Measurements from ENCODE around the gene NPC1L1.
"Not testable (repeated sequence)": the region's sequence is repeated elsewhere in the genome, so short reads cannot be mapped to it uniquely, and the experiment has no call there.

The NPC1L1 gene

GRCh38 chr7:44565097-44565794 lies 24.1 kb upstream of the NPC1L1 start:
- peak in 1 of 2 donors; percentile 36 for DNase-seq (ENCODE audit: low read depth in 2 of 2)

GRCh38 chr7:44564606-44565005 lies 23.5 kb upstream of the NPC1L1 start:
- DNase-seq (ENCODE audit: low read depth in 2 of 2): no peak

DNA sequence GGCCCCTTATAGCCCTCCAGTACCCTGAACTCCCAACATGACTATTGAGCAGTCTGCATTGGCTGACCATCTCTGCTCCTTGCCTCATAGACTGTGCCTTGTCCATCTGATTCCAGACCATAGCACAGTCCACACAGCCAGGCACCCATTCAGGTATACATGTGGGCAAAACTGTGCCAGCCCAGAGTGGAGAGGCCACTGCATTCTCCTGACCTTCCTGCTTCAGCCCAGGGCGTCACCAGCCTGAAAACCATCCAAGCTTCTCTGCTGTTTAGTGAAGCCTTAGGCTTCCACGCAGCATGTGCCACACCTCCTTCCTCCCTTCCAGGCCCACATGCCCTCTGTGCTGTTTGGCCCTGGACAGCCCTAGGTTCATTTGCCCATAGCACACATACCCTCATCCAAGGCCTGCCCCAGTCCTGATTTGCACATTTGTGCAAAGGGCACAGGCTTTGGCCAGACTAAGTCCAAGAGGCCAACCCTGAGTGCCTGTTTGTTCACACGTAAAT lies 22.1 kb upstream of the NPC1L1 start:
- DNase-seq (ENCODE audit: low read depth in 2 of 2): no peak

DNA sequence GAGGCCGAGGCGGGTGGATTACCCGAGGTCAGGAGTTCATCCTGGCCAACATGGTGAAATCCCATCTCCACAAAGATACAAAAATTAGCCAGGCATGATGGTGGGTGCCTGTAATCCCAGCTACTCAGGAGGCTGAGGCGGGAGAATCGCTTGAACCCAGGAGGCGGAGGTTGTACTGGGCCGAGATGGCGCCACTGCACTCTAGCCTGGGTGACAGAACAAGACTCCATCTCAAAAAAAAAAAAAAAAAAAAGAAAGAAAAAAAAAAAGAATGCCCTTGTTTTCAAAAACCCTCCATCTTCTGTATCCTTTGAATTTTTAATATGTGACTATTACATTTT lies 21.5 kb upstream of the NPC1L1 start:
- not testable (repeated sequence) for DNase-seq (ENCODE audit: low read depth in 2 of 2)

GRCh38 chr7:44561962-44562621 lies 21.0 kb upstream of the NPC1L1 start:
- no peak for DNase-seq (ENCODE audit: low read depth in 2 of 2)

DNA sequence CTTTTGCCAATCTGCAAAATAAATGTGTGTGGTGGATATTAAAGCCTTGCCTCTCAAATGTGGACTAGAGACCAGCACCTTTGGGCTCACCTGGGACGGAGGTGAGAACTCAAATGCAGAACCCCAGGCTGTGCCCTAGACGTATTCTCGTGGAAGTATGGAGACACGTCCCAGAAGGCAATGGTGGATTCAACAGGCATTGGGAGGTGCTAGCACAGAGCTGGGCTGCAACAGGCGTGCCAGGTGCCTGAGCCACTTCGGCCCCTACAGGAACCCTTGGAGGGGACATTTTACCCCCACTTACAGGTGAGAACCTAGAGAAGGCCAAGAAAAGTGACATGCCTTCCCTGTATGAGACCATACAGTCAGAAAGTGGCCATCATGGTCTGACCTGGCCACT lies 20.4 kb upstream of the NPC1L1 start:
- no peak for DNase-seq (ENCODE audit: low read depth in 2 of 2)

DNA sequence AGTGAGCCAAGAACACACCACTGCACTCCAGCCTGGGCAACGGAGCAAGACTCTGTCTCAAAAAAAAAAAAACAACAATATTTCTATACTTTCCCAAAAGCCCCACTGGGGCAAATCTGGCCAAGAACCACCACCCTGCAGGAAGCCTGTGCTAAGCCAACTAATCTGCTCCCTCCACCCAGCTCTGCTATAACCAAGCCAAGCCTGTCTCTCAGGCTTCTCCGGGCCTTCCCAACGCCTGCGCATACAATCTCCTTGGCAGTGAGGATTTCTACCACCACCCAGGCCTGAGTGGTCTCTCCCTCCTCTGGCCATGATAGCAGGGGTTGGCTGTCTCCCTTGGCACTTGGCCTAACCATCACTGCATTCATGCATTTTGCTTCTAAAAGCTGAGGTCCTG lies 18.4 kb upstream of the NPC1L1 start:
- no peak for DNase-seq (ENCODE audit: low read depth in 2 of 2)

DNA sequence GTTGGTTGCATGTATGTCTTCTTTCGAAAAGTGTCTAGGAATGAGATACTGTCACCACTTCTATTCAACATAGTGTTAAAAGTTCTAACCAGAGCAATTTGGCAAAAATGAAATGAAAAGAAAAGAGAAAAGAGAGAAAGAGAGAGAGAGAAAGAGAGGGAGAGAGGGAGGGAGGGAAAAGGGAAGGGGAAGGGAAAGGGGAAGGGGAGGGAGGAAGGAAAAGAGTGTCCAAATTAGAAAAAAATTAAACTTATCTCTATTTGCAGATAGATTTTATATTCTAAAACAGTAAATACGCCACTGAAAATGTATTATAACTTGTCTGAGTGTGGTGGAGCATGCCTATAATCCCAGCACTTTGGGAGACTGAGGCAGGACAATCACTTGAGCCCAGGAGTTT lies 16.4 kb upstream of the NPC1L1 start:
- no peak for DNase-seq (ENCODE audit: low read depth in 2 of 2)

DNA sequence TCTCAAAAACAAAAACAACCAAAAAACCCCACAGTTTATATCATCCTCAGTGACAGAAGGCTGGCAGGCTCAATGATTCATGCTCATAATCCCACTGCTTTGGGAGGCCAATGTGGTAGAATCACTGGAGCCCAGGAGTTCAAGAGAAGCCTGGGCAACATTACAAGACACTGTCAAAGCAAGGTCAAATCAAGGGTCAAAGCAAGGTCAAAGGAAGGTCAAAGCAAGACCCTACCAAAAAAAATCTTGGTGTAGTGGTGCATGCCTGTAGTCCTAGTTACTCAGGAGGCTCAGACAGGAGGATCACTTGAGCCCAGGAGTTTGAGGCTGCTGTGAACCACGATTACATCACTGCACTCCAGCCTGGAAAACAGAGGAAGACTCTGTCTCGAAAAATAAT lies 14.2 kb upstream of the NPC1L1 start:
- DNase-seq (ENCODE audit: low read depth in 2 of 2): no peak

- DNase-seq (ENCODE audit: low read depth in 2 of 2): not testable (repeated sequence)
Measured at GRCh38 chr7:44552473-44553005, 11.4 kb upstream of the NPC1L1 start.

GRCh38 chr7:44549457-44549856 lies 8.3 kb upstream of the NPC1L1 start:
- DNase-seq (ENCODE audit: low read depth in 2 of 2): no peak

- no peak for DNase-seq (ENCODE audit: low read depth in 2 of 2)
Measured at GRCh38 chr7:44548893-44549292, 7.8 kb upstream of the NPC1L1 start.

- no peak for DNase-seq (ENCODE audit: low read depth in 2 of 2)
Measured at GRCh38 chr7:44547536-44548231, 6.6 kb upstream of the NPC1L1 start.

DNA sequence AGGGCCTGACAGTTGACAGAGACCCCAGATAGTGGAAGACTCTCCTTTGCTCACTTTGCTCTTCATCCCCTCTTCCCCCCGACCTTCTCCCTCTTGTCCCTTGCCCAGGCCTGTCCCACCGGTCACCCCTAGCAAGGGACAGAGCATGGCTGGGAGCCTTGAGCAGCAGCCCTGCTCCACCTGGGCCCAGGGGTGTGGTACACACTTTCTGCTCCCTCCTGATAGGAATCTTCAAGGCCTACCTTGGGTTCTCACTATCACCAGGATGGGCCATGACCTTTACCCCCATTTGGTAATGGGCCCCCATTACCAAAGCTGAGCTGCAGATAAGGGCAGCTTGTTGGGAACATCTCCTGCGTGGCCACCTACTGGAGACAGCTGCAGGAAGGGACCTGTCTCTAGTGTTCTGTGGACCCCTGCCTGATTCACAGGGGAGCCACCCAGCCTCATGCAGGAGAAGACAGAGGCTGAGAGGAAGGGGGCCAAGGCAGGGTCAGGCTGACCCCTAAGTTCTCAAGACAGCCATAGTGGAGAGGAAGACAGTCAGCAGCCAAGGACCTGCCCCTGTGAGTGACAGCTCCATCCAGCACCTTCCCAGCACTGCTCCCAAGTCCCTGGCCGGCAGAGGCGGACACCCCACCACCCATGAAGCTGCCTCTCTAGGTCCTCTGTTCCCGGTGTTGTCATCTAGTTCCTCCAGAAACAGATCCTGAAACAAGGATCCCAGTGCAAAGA lies 913 bp upstream of the NPC1L1 start:
- no peak for DNase-seq (ENCODE audit: low read depth in 2 of 2)

DNA sequence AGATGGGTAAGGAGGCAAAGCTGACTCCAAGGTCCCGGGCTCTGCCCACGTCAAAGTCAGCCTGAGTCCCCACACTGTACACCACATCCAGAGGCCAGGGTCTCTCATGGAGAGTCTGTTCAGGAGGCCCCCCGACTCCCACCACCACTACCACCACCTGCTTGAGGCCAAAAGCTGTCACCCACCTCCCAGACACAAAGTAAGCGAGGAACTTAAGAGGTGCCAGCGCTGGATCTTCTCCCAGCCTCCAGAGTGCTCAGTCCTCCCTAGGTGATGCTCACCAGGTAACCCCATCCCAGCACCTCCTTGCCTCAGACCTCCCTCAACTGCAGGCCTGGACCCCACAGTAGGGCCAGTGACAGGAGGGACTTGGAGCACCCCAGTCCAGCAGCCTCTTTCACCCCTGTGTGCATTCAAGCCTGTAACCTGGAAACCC lies 520 bp downstream of the NPC1L1 start:
- no peak for DNase-seq (ENCODE audit: low read depth in 2 of 2)

- DNase-seq (ENCODE audit: low read depth in 2 of 2): no peak
Measured at GRCh38 chr7:44539669-44540506, 1.2 kb downstream of the NPC1L1 start.

- DNase-seq (ENCODE audit: low read depth in 2 of 2): no peak
Measured at GRCh38 chr7:44538798-44539668, 2.1 kb downstream of the NPC1L1 start.

GRCh38 chr7:44538093-44538797 lies 2.9 kb downstream of the NPC1L1 start:
- DNase-seq (ENCODE audit: low read depth in 2 of 2): no peak

DNA sequence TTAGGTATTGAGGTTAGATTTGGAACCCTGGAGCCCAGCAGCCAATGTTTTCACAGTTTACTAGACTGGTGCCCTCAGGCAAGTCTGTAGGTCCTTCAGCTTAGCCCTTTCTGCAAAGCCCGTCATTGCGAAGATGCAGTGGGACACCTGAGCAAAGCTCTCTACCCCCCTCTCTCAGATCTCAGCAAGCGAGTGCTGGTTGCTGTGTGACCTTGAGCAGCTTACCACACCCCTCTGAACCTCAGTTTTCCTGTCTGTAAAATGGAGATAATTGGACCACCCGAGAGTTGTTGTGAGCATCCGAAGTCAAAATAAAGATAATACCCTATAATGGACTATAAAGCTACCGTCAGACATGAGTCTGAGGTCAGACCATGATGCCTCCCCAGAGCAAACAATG lies 3.7 kb downstream of the NPC1L1 start:
- no peak for DNase-seq (ENCODE audit: low read depth in 2 of 2)
